ENCODE measurements around the gene VPS37B. TPM values are rescaled to one million over a fixed set of nuclear protein-coding genes. Genes with fewer than 3 reads are reported as not detected.

The VPS37B gene
- total and polyA plus RNA-seq, 2 of the 8 experiments (the other 6 are each of a cell fraction or from before 2014, with no cell fraction given): 11.9 to 15.7 TPM

GRCh38 chr12:122847921-122848421 lies 48.0 kb downstream of the VPS37B start:
- Histone ChIP-seq H3K4ac (replicated peaks; ENCODE audit: insufficient read length, low read depth, low read length) (no peak overlapping the region), H3K79me1 (ENCODE audit: low read depth, low read length) (peaks cover 4% of the 10 kb centered on the region), H2BK20ac (ENCODE audit: low read length) (no peak overlapping the region), H3K9me3 (ENCODE audit: insufficient read depth in 2 of 2, low read depth in 1 of 2, low read length in 1 of 2) (no peaks in the 10 kb centered on the region), H4K5ac (ENCODE audit: insufficient read length, low read depth, low read length) (no peak overlapping the region), H3K36me3 (ENCODE audit: control insufficient read depth in 2 of 4, insufficient read depth in 4 of 4, low read length in 3 of 4) (no peaks in the 10 kb centered on the region), H3K4me2 (ENCODE audit: insufficient read depth in 1 of 2, low read depth in 2 of 2, low read length in 2 of 2) (no peak overlapping the region), H3K56ac (replicated peaks; ENCODE audit: insufficient read length, low read depth, low read length) (no peak overlapping the region), H3K79me2 (ENCODE audit: control insufficient read depth in 1 of 2, insufficient read depth in 2 of 2, low read length in 2 of 2) (no peaks in the 10 kb centered on the region), H3K14ac (ENCODE audit: insufficient read length) (no peak overlapping the region), H3K23ac (ENCODE audit: insufficient read length) (no peak overlapping the region), H4K8ac (ENCODE audit: extremely low read depth, insufficient read depth, low read length) (no peak overlapping the region), H4K20me1 (replicated peaks in 1 of 2; ENCODE audit: control insufficient read depth in 1 of 2, insufficient read depth in 2 of 2, low read length in 2 of 2) (peaks cover 9 to 11% of the 10 kb centered on the region in 2 experiments), H2BK120ac (replicated peaks; ENCODE audit: low read depth, low read length) (no peak overlapping the region), H2BK15ac (ENCODE audit: low read length) (no peak overlapping the region), H3K27me3 (replicated peaks in 1 of 4; ENCODE audit: control insufficient read depth in 3 of 4, extremely low read depth in 1 of 4, insufficient read depth in 3 of 4, low read length in 3 of 4) (no peaks in the 10 kb centered on the region), H3K23me2 (ENCODE audit: low read depth, low read length) (no peaks in the 10 kb centered on the region), H2BK12ac (ENCODE audit: low read depth, low read length) (no peak overlapping the region), H3K18ac (ENCODE audit: extremely low read depth, low read length) (no peak overlapping the region), H3K27ac (ENCODE audit: low read depth, low read length) (no peak overlapping the region), H3K4me1 (replicated peaks in 1 of 4; ENCODE audit: control insufficient read depth in 3 of 4, insufficient read depth in 4 of 4, low read length in 3 of 4) (peaks cover 0 to 4% (median 4%) of the 10 kb centered on the region in 4 experiments; a peak in 5 of 7 replicates), H4K91ac (replicated peaks; ENCODE audit: insufficient read length, low read length) (no peak overlapping the region), H3K9ac (replicated peaks in 1 of 4; ENCODE audit: extremely low read depth in 1 of 4, low read depth in 3 of 4, low read length in 3 of 4) (no peak overlapping the region), H2AFZ (ENCODE audit: low read length) (no peak overlapping the region), H2AK5ac (ENCODE audit: low read depth, low read length) (no peak overlapping the region), H3K4me3 (ENCODE audit: extremely low read depth in 1 of 4, insufficient read depth in 2 of 4, low read depth in 3 of 4, low read length in 4 of 4) (no peak overlapping the region), H2BK5ac (ENCODE audit: low read depth, low read length) (no peak overlapping the region)
- CTCF ChIA-PET (ENCODE audit: partially characterized antibody): interaction anchor here (0.6 to 11.4 kb wide), 8 partner anchors 10 to 1464 kb away, joined by 3 to 129 read pairs (median 4); no protein-coding TSS in a partner anchor
- no peak for DNase-seq (ENCODE audit: low read depth in 1 of 2, low spot score in 2 of 2)
- no peak for FAIRE-seq
- POLR2A ChIA-PET (ENCODE audit: partially characterized antibody): interaction anchor here (0.6 kb wide), 1 partner anchor 861 kb away, joined by 4 read pairs; no protein-coding TSS in a partner anchor
- 86% methylated on average over 16 of the region's 16 CpGs; no CpG with 5 or more reads in 1 of the 2 experiments for WGBS, 2 experiments (ENCODE audit: extremely low coverage in 1 of 2, insufficient coverage in 1 of 2, insufficient read length in 1 of 2, insufficient replicate concordance in 2 of 2, low coverage in 1 of 2, low lambda C conversion rate in 2 of 2, missing lambda C conversion rate in 1 of 2)
- no peak for TF ChIP-seq TAF7 (optimal IDR thresholded peaks at IDR 0.05; ENCODE audit: borderline replicate concordance, low read depth, low read length)
- TF ChIP-seq MAFK (IDR thresholded peaks at IDR 0.05; ENCODE audit: low read depth, low read length): no peak
- TF ChIP-seq POU5F1 (IDR thresholded peaks at IDR 0.05; ENCODE audit: low read depth, low read length): no peak
- no peak for TF ChIP-seq CBX5 (IDR thresholded peaks at IDR 0.05; ENCODE audit: low read depth, low read length)
- TF ChIP-seq RBBP5 (IDR thresholded peaks at IDR 0.05; ENCODE audit: borderline replicate concordance, low read depth, low read length): no peak
- TF ChIP-seq GABPA (IDR thresholded peaks at IDR 0.05; ENCODE audit: borderline replicate concordance, insufficient read depth, low read length): no peak
- TF ChIP-seq SIN3A (conservative IDR thresholded peaks at IDR 0.05 in 1 of 2, IDR thresholded peaks at IDR 0.05 in 1 of 2; ENCODE audit: low read depth in 1 of 2, low read length in 2 of 2): no peak
- TF ChIP-seq GTF2F1 (IDR thresholded peaks at IDR 0.05; ENCODE audit: borderline replicate concordance, low read depth, low read length): no peak
- TF ChIP-seq JUND (IDR thresholded peaks at IDR 0.05; ENCODE audit: low read length): no peak
- no peak for TF ChIP-seq HDAC2 (IDR thresholded peaks at IDR 0.05; ENCODE audit: borderline replicate concordance in 1 of 2, low read depth in 2 of 2, low read length in 2 of 2)
- no peak for TF ChIP-seq POLR2AphosphoS5 (IDR thresholded peaks at IDR 0.05; ENCODE audit: low read depth, low read length)
- TF ChIP-seq ASH2L (IDR thresholded peaks at IDR 0.05; ENCODE audit: low read length): no peak
- no peak for TF ChIP-seq YY1 (IDR thresholded peaks at IDR 0.05; ENCODE audit: low read depth, low read length)
- no peak for TF ChIP-seq MAX (IDR thresholded peaks at IDR 0.05)

All from H1 (cell line).